HCT116 (cell line): Measurements from ENCODE around the gene PSMB7. TPM values are rescaled to one million over a fixed set of nuclear protein-coding genes. Genes with fewer than 3 reads are reported as not detected.

Experiments
- ATAC-seq: fragments of 200-7000 bp; cut with Tn5 transposase; 2 replicates; pipeline ENCODE4 v1.9.1; 2020; ENCODE audit warnings: mild to moderate bottlenecking, moderate library complexity
- BruUV-seq: library from RNA; stranded (reverse); fragments of 400-500 nt; replicated peaks from 2 replicates; lab custom pipeline; 2021; lab: Mats Ljungman, UMichigan
- CTCF ChIA-PET: fragments of 300-600 bp; sonication (Branson Sonifier 250); formaldehyde crosslinking; loops from one replicate; lab custom pipeline; 2021; ENCODE audit warnings: antibody characterized with exemption; lab: Charles Lee
- POLR2A ChIA-PET: fragments of 300-600, 350-600 bp; sonication (Branson Sonifier 250); formaldehyde crosslinking; loops from one replicate; lab custom pipeline; 2021; ENCODE audit warnings: antibody characterized with exemption; lab: Charles Lee
- RAD21 ChIA-PET, 2 experiments: fragments of 300-600 bp; sonication (Branson Sonifier 250); formaldehyde crosslinking; loops; one replicate each; lab custom pipeline; 2023; ENCODE audit warnings: low total read pairs in 2 of 2; ENCODE audit not compliant: uncharacterized antibody in 2 of 2, unreplicated experiment in 2 of 2, low non-redundant PET in 1 of 2; lab: Charles Lee
- DNase-seq: peaks from one replicate; pipeline ENCODE4 v3.0.0-alpha.2; 2010; ENCODE audit warnings: low read depth, low spot score
- H2AFZ ChIP-seq: fragments of 200-600 bp; shearing (Covaris generic), sonication (generic); 2 replicates; pipeline ENCODE4 v1.6.1; 2017; ENCODE audit warnings: low read depth, mixed run types, mixed read lengths, antibody characterized with exemption, low read length; ENCODE audit not compliant: poor library complexity, severe bottlenecking
- H3K27ac ChIP-seq: 2 replicates; pipeline ENCODE4 v1.5.1; 2012; ENCODE audit warnings: low read depth, low read length
- H3K27me3 ChIP-seq: fragments of 200-600 bp; sonication (generic); 2 replicates; pipeline ENCODE4 v1.6.1; 2016; ENCODE audit warnings: mixed run types, low read length, mixed read lengths; ENCODE audit not compliant: insufficient read depth
- H3K36me3 ChIP-seq, 2 experiments: fragments of 200-500 bp in 1 of 2; fragments of 200-600 bp in 1 of 2; sonication (Bioruptor generic) in 1 of 2; sonication (generic) in 1 of 2; 2 replicates each; pipeline versions ENCODE4 v1.5.1 to v1.6.1; 2014 to 2016; ENCODE audit warnings: low read length in 2 of 2, inconsistent platforms in 1 of 2, mixed read lengths in 1 of 2, mixed run types in 1 of 2; ENCODE audit not compliant: insufficient read depth in 2 of 2, control insufficient read depth in 1 of 2
- H3K4me1 ChIP-seq, 2 experiments: fragments of 200-600 bp in 1 of 2; sonication (generic) in 1 of 2; 2 replicates each; pipeline versions ENCODE4 v1.5.1 to v1.6.1; 2012 to 2017; ENCODE audit warnings: low read length in 2 of 2, inconsistent platforms in 1 of 2, mild to moderate bottlenecking in 1 of 2, mixed read lengths in 1 of 2, mixed run types in 1 of 2, moderate library complexity in 1 of 2; ENCODE audit not compliant: insufficient read depth in 2 of 2, control insufficient read depth in 1 of 2
- H3K4me2 ChIP-seq: fragments of 200-600 bp; sonication (generic); 2 replicates; pipeline ENCODE4 v1.6.1; 2017; ENCODE audit warnings: mixed run types, low read length, mixed read lengths
- H3K4me3 ChIP-seq, 2 experiments: fragments of 200-600 bp in 1 of 2; sonication (generic) in 1 of 2; replicated peaks in 1 of 2; 2 replicates each; pipeline ENCODE4 v1.5.1; 2011 to 2016; ENCODE audit warnings: low read length in 2 of 2, control low read depth in 1 of 2, low read depth in 1 of 2, mild to moderate bottlenecking in 1 of 2, mixed read lengths in 1 of 2, mixed run types in 1 of 2
- H3K79me2 ChIP-seq: fragments of 200-600 bp; sonication (generic); 2 replicates; pipeline ENCODE4 v1.6.1; 2017; ENCODE audit warnings: mild to moderate bottlenecking, mixed run types, low read length, moderate library complexity, mixed read lengths; ENCODE audit not compliant: insufficient read depth
- H3K9ac ChIP-seq: fragments of 200-600 bp; sonication (generic); 2 replicates; pipeline ENCODE4 v1.6.1; 2016; ENCODE audit warnings: low read length, mixed read lengths
- H3K9me2 ChIP-seq: fragments of 200-600 bp; sonication (generic), shearing (Covaris generic); 2 replicates; pipeline ENCODE4 v1.6.1; 2017; ENCODE audit warnings: mixed run types, mild to moderate bottlenecking, moderate library complexity; ENCODE audit not compliant: insufficient read depth
- H3K9me3 ChIP-seq, 2 experiments: fragments of 200-500 bp in 1 of 2; fragments of 200-600 bp in 1 of 2; sonication (Bioruptor generic) in 1 of 2; sonication (generic) in 1 of 2; 2 replicates each; pipeline ENCODE4 v1.6.1; 2014 to 2017; ENCODE audit warnings: low read length in 2 of 2, mixed read lengths in 2 of 2, inconsistent platforms in 1 of 2, low read depth in 1 of 2, mild to moderate bottlenecking in 1 of 2, mixed run types in 1 of 2, moderate library complexity in 1 of 2; ENCODE audit not compliant: control insufficient read depth in 1 of 2, insufficient read depth in 1 of 2
- H4K20me1 ChIP-seq: fragments of 200-600 bp; sonication (generic), shearing (Covaris generic); 2 replicates; pipeline ENCODE4 v1.6.1; 2017; ENCODE audit warnings: mixed run types, mild to moderate bottlenecking, moderate library complexity; ENCODE audit not compliant: insufficient read depth
- CBX3 ChIP-seq: IDR thresholded peaks from 2 replicates; pipeline ENCODE4 v1.6.1; 2012; ENCODE audit warnings: low read depth
- CEBPB ChIP-seq: IDR thresholded peaks from 2 replicates; pipeline ENCODE4 v1.6.1; 2012; ENCODE audit warnings: low read depth
- EGR1 ChIP-seq: IDR thresholded peaks from 2 replicates; pipeline ENCODE4 v1.6.1; 2012; ENCODE audit warnings: low read depth
- ELF1 ChIP-seq: IDR thresholded peaks from 2 replicates; pipeline ENCODE4 v1.6.1; 2012; ENCODE audit warnings: low read depth, borderline replicate concordance
- EZH2 ChIP-seq: fragments of 200-600 bp; sonication (generic); IDR thresholded peaks from 2 replicates; pipeline ENCODE4 v1.6.1; 2017; ENCODE audit warnings: antibody characterized with exemption, mixed run types
- FOSL1 ChIP-seq: IDR thresholded peaks from 2 replicates; pipeline ENCODE4 v1.6.1; 2012; ENCODE audit warnings: low read depth
- POLR2A ChIP-seq: IDR thresholded peaks from 2 replicates; pipeline ENCODE4 v1.7.0; 2011; ENCODE audit warnings: borderline replicate concordance; ENCODE audit not compliant: insufficient read depth, insufficient read length; ENCODE audit errors: extremely low read depth
- POLR2AphosphoS5 ChIP-seq: IDR thresholded peaks from 2 replicates; pipeline ENCODE4 v1.6.1; 2011; ENCODE audit warnings: mild to moderate bottlenecking, low read depth, low read length, moderate library complexity
- RAD21 ChIP-seq: IDR thresholded peaks from 2 replicates; pipeline ENCODE4 v1.6.1; 2012; ENCODE audit warnings: low read depth, mild to moderate bottlenecking
- SIN3A ChIP-seq: IDR thresholded peaks from 2 replicates; pipeline ENCODE4 v1.6.1; 2012; ENCODE audit warnings: low read depth
- SP1 ChIP-seq: IDR thresholded peaks from 2 replicates; pipeline ENCODE4 v1.6.1; 2012; ENCODE audit warnings: low read depth
- TCF7L2 ChIP-seq: IDR thresholded peaks from 2 replicates; pipeline ENCODE4 v1.7.0; 2011; ENCODE audit warnings: borderline replicate concordance, inconsistent platforms; ENCODE audit not compliant: insufficient read depth, insufficient read length; ENCODE audit errors: extremely low read depth
- ZFX ChIP-seq: fragments of 450-650 bp; IDR thresholded peaks from 2 replicates; pipeline ENCODE4 v1.6.1; 2017
- ZNF274 ChIP-seq: fragments of 200-500 bp; sonication (Bioruptor generic); IDR thresholded peaks from 2 replicates; pipeline ENCODE4 v1.6.1; 2014; ENCODE audit warnings: mild to moderate bottlenecking, low read depth, low read length, inconsistent platforms
- intact Hi-C: fragments of 100-400 bp; cut with micrococcal nuclease; formaldehyde crosslinking; loops from 2 replicates; pipeline ENCODE4 v1.10.0; 2022
- total RNA-seq: library from RNA; stranded (reverse); gene quantifications from one replicate; pipeline ENCODE4 v1.2.1, GENCODE V29; 2021; ENCODE audit not compliant: unreplicated experiment

PSMB7 gene
- total RNA-seq, 1 experiment from 2014 or later, result 222 TPM

GRCh38 chr9:124356745-124357390 lies 58.4 kb downstream of the PSMB7 start (continued):
- TF ChIP-seq EGR1, result no peak
- TF ChIP-seq FOSL1, result no peak
- no peak for TF ChIP-seq SP1
- TF ChIP-seq ZFX, result no peak
- no peak for TF ChIP-seq SIN3A
- TF ChIP-seq CBX3, result no peak
- no peak for TF ChIP-seq TCF7L2

GRCh38 chr9:124355941-124356744 lies 59.1 kb downstream of the PSMB7 start:
- no peak for TF ChIP-seq RAD21
- no peak for TF ChIP-seq POLR2A
- TF ChIP-seq CEBPB, result no peak
- no peak for TF ChIP-seq ZNF274
- TF ChIP-seq EZH2, result no peak
- TF ChIP-seq FOSL1, result no peak
- TF ChIP-seq CBX3, result no peak
- TF ChIP-seq POLR2AphosphoS5, result no peak
- no peak for TF ChIP-seq ELF1
- TF ChIP-seq, all 23 proteins: peak for 0
- Histone ChIP-seq H2AFZ (no peak overlapping the region), H3K79me2 (peaks cover 65% of the 10 kb centered on the region), H3K9ac (no peak overlapping the region), H3K9me2 (no peaks in the 10 kb centered on the region), H3K36me3 (peaks cover 12 to 32% of the 10 kb centered on the region in 2 experiments), H3K27ac (no peak overlapping the region), H3K4me3 (no peak overlapping the region), H3K4me1 (no peaks in the 10 kb centered on the region), H3K4me2 (no peak overlapping the region), H3K9me3 (no peaks in the 10 kb centered on the region), H4K20me1 (peaks cover 23% of the 10 kb centered on the region; the same call in 1 of the 2 replicates), H3K27me3 (no peaks in the 10 kb centered on the region)
- CTCF ChIA-PET, result no interaction called here
- RAD21 ChIA-PET, result no interaction called here
- intact Hi-C loops, result no loop called here
- POLR2A ChIA-PET, result no interaction called here
- ATAC-seq (no peak), DNase-seq (no peak)
- no TSS peak for BruUV-seq
